Activated T-cell treated with anti-CD3 and anti-CD28 coated beads for 24 hours (primary cell): ENCODE measurements around the gene LRRC36.

Experiments
- DNase-seq: peaks from one replicate; pipeline ENCODE4 v3.0.0-alpha.2; 2020; ENCODE audit warnings: low read depth

The LRRC36 gene

DNA sequence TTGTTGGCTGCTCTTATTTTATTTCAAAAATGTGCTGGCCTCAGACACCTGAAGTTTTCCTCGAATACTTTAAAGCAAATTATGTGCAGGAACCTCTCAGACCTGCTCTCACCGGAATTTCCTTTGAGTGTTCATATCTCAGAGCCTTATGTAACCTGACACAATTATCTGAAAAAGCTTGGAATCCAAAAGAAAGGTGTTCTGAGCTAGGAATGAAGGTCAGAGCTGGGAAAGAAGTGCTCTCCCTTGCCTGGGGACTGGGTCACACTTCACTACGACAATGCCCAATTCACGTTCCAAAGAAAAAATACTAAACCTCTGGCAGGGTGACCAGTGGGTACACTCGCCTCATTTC, 97.6 kb downstream of the LRRC36 start:
- DNase-seq: no peak

DNA sequence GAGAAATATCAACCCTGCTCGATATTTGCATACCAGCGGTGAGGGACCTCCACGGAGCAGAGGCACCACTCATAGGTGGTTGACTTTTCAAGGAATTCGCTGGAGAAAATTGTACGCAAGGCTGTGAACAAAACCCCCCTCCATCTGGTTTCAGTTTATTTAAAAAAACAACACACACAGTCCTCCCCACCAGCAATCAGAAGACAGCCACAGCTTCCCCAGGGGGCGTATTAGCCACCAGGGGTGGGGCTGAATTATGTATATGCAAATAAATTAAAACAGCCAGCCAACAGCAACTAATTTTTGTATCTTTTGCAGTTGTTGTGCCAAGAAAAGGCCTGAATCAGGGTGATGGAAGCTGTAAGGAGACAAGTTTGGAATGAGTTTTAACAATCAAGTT, 98.4 kb downstream of the LRRC36 start:
- no peak for DNase-seq

DNA sequence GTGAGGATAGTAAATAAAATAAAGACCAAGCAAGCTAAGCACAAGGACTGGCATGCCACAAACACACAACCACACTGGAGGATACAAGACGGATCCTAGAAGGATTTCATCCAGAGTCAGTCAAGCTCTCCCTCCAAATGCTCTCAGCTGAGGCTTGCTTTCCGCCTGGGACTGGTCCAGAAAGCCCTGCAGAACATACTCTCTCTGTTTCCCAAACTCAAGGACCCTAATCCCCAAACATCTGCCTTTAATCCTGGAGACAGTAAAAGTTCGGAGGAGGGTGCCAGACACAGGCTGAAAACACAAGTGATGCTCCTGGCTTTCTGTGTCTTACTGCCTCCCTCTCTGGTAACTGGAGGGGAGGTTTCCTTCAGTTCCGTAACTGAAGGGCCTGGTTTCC, 99.0 kb downstream of the LRRC36 start:
- DNase-seq: no peak

DNA sequence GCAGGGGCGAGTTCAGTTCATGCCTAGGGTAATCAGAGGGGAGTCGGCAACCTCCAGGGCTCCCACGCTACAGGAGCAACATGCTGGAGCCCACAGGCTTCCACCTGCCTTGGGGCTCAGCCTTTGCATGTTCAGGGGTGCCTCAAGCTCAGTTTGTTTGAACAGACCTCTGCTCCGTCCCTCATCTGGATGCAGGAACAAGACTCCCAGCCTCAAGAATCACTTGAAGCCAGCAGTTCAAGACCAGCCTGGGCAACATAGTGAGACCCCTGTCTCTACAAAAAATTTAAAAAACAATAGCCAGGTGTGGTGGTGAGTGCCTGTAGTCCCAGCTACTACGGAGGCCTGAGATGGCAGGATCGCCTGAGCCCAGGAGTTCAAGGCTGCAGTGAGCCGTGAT, 99.4 kb downstream of the LRRC36 start:
- DNase-seq: no peak

DNA sequence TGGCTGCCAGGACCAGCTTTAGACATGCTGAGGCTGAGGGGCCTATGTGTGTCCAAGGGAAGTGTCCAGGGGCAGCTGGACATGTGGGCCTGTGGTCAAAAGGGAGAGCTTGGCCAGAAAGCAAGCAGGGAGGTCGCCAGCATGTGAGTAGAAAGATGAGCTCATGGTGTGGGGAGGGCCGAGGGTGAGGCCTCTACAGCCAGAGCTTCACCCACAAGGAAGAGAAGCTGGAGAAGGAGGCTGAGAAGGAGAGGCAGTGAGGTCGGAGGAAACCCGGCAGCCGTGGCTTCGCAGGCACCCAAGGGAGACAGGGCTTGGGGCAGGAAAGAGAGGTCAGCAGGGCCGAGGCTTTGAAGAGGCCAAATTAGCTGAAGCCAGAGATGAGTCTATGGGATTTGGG, 100.3 kb downstream of the LRRC36 start:
- DNase-seq: no peak

DNA sequence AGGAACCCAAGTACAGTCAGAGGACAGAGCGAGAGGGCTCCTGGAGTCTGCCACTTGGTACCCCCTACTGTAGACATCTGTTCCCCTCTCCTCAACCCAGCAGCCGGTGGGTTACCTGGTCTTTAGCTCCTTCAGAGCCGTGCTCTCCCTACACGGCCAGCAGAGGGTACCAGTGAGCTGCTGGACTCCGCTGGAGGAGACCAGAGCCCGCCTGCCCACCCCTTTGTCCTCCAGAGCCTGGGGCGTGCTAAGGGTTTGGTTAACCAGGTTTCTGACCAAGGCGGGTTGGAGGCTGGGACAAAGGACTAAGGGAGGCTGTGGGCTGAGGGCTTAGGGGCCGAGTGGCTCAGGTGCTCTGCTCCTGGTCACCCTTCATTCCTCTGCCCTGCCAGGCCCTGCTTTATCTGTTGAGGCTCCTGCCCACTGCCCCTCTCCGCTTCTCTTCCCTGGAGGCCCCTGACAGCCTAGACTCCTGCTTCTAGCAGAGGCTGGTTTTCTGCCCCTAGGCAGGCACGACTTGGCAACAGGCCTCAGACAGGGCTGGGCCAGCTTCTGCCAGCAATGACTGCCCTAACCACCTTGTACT, 101.6 kb downstream of the LRRC36 start:
- peak; percentile 45 for DNase-seq

DNA sequence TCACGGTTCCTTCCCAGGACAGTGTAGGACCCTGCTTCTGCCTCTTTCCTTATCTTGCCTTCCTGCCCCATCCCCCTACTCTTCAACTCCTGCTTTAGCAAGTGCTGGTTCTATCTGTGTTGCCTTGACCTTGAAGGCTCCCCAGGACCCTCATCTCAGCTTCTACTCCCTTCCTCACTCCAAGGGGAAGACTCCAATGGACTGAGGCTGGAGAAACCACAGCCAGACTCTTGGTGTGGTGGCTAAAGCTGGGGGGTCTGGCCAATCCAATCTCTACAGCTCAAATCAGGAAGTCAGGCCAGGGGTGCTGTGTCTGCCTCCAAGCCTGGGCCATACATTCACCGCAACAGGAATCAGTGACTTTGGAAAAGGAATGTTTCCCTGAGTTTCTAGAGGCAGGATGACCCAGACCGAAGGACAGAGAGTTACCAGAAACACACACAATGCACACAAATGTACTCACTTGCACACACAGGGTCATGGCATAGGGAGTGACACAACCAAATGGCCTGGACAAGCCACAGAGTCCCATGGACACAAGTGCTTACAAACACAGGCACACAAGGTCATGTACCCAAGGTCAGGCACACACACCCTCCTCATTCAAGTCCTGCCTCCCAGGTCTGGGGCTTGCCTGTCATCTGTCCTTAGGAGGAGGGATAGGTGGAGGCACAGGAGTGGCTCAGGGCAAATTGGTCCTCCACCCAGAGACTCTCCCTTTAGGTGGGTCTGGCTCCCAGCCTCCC, 102.6 kb downstream of the LRRC36 start:
- no peak for DNase-seq

DNA sequence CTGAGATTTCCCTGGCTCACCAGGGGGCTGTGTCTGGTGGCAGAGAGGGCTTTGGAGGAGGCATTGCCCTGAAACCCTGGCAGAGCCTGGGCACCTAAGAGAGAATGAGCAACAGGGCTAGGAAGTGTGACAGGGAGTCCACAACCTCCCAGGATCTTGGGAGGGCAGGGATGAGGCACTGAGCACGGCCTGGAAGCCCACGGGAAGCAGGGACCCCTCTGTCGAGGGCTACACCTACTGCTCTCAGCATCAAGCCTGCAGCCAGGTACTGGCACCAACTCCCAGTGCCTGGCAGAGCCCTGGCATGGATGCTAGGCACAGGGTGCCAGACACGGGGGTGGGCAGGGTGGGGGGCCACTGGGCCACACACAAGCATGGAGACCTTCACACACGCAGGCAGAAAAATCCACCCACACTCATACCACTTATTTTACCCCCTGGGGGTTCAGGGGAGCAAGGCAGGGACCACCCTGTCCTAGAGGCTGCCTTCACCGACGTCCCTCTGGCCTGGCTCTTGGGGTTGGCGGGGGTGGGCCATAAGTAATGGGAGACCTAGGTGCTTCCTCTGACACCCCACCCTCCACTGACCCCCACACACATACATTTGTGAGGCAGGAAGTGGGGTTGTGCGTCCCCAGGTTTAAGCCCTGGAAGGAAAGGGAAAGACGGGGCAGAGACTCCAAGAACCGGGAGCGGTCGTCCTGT, 103.3 kb downstream of the LRRC36 start:
- no peak for DNase-seq

DNA sequence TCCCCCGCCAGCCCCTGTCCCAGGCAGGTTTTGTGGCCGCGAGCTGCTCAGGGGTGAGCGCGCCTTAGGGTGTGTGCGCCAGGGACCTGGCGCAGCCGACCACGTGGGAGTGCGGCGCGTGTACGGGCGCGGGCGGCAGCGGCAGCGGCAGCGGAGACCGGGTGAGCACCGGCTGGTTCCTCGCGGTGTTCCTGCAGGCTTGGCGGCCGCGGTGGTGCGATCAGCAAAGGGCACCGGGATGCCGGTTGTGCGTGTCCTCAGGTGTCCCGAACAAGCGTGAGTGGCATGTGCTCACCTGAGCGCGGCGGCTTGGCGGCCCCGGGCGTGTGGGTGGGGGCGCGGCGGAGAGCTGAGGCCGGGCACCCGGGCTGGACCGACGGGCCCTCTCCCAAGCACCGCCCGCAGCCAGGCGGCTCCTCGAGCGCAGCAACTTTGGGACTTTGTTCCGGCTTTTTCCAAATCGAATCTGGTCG, 103.9 kb downstream of the LRRC36 start:
- no peak for DNase-seq

DNA sequence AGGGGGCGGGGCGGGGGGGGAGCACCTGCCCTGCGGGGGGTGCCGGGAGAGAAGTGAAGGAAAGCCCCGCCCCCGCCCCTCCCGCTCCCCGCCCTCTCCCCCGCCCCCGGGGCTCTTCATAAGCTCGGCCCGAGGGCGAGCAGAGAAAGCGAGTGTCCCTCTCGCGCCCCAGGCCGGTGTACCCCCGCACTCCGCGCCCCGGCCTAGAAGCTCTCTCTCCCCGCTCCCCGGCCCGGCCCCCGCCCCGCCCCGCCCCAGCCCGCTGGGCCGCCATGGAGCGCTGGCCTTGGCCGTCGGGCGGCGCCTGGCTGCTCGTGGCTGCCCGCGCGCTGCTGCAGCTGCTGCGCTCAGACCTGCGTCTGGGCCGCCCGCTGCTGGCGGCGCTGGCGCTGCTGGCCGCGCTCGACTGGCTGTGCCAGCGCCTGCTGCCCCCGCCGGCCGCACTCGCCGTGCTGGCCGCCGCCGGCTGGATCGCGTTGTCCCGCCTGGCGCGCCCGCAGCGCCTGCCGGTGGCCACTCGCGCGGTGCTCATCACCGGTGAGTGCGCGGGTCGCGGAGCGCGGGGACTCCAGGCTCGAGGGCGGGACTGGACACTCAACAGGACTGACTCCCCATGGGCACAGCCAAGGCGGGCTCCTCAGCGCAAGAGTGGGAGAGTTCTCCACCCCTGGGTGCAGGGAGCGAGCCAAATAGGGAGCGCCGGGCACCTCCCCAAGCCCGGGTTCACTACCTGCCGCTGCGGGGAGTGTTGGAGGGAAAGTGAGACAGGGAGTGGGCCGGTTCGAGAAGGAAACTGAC, 104.6 kb downstream of the LRRC36 start, which contains the start of gene HSD11B2:
Gene HSD11B2 (plus strand): TSS at position 145 of the 798 bp plus-strand sequence. CDS start 128 bp downstream, at position 273.
- no peak for DNase-seq

DNA sequence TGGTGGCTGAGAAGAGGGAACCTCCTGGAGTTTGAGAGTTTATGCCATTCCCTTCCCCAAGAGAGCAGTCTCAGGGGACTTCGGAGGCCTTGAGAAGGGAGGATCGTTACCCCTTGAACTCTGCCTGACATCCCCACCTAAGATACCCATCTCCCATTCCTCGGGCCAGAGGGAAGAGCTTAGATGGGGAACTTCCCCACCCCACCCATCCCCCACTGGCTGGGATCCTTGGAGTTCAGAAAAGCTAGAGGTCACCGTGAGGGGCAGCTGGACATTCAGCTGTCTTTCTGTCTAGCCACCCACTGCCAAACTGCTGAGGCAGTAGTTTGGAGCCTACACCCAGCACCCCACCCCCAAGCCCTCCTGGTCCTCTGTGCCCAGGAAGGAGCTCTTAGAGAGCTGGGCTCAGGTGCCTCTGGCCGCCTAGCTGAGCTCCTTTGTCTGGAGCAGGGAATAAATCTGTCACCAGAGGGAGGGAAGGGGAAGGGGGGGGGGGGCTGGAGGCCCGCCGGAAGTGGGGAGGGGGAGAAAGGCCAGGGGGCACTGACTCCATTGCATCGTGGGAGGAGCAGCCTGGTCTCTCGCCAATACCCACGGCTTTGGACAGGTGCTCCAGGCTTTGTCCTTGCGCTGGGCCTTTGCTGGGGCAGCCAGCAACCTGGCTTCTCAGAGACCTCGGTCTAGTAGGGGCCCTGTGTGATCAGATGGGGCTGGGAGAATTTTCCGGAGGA, 105.3 kb downstream of the LRRC36 start:
- DNase-seq: no peak

DNA sequence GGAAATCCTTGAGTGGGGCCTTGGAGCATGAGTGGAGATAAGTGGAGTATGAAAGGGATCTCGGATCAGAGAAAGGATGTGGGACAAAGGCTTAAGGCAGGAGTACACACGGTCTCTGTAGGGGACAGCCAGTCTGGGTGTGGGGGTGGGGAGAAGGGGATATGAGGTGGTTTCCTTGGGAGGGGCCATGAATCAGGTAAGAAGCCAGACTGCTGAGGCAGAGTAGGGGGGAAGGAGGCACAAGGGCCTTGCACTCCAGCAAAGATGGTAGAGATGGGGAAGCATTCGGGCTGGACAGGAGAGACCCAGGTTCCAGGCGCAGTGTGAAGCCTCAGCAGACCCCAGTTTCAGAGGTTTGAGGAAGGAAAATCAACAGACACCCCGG, 105.9 kb downstream of the LRRC36 start:
- no peak for DNase-seq

DNA sequence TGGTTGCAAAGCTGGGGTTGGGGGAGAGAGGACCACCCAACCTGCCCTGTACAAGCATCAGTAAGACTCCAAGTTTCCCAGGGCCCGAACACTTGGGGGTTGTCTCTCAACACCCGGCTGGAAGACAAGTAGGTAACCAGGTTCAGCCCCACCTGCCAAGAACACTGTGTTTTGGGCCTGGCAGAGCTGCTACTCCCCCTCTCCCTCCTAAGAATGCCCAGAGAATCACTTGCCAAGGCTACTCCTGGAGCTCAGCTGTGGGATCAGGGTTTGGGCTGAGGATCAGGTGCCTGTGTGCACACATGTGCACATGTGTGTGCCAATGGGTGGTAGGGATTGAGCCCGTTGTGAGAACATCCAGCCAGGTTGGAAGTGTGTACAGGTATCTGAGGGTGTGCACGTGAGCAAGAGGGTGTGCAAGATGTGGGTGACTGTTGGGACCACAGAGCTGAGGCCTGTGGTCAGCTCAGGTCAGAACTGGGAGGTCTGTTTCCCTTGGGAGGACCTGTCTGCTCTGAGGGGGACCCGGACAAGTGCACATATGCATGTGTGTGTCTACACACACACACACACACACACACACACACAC, 106.6 kb downstream of the LRRC36 start:
- no peak for DNase-seq
